Measurements from ENCODE around the gene FCGR2B.
"Not testable (repeated sequence)": the region's sequence is repeated elsewhere in the genome, so short reads cannot be mapped to it uniquely, and the experiment has no call there.

- not testable (repeated sequence) for TF ChIP-seq CTCF (conservative IDR thresholded peaks at IDR 0.05; ENCODE audit: low read depth, low read length); EZH2phosphoT487 (IDR thresholded peaks at IDR 0.05; ENCODE audit: borderline replicate concordance, low read length)
Observed at GRCh38 chr1:161616417-161616816, 46.5 kb upstream of the FCGR2B start.

Measured in PC-3 (cell line).